NT2/D1 (cell line): ENCODE results near the gene PI4K2A.

Experiments
- SUZ12 ChIP-seq: IDR thresholded peaks from 2 replicates; pipeline ENCODE4 v1.6.1; 2011; ENCODE audit not compliant: insufficient read length, insufficient read depth; ENCODE audit errors: extremely low read depth
- YY1 ChIP-seq: IDR thresholded peaks from 2 replicates; pipeline ENCODE4 v1.6.1; 2011; ENCODE audit not compliant: insufficient read length, insufficient read depth

- TF ChIP-seq YY1 = no peak
- no peak for TF ChIP-seq SUZ12
These were observed 41.6 kb downstream of the PI4K2A start for GRCh38 chr10:97682042-97682441.
